ENCODE measurements around the gene EML6. TPM values are rescaled to one million over a fixed set of nuclear protein-coding genes. Genes with fewer than 3 reads are reported as not detected.

EML6 gene
- total and polyA plus RNA-seq, 2 of the 13 experiments (the other 11 are each of a cell fraction or from before 2014, with no cell fraction given): 17.2 to 32.4 TPM

DNA sequence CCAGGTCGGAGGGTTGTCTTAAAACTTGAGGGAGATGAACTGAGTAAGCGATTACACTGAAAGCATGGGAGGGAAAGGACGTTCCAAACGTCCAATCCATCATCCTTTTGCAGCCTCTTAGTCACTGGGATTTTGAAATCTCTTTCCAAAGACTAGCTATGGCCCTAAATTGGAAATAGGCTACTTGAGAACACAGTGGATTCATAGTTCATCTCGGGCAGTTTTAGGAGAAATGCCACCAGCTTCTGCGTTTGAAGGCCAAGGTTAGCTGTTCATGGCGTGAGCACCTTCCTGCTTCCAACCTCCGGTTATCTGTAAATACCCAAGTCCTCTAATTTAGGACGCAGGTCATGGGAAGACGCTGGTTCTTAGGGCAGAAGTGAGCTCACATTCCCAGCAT, 821 bp upstream of the EML6 start (continued):
- TF ChIP-seq, protein P1, sequence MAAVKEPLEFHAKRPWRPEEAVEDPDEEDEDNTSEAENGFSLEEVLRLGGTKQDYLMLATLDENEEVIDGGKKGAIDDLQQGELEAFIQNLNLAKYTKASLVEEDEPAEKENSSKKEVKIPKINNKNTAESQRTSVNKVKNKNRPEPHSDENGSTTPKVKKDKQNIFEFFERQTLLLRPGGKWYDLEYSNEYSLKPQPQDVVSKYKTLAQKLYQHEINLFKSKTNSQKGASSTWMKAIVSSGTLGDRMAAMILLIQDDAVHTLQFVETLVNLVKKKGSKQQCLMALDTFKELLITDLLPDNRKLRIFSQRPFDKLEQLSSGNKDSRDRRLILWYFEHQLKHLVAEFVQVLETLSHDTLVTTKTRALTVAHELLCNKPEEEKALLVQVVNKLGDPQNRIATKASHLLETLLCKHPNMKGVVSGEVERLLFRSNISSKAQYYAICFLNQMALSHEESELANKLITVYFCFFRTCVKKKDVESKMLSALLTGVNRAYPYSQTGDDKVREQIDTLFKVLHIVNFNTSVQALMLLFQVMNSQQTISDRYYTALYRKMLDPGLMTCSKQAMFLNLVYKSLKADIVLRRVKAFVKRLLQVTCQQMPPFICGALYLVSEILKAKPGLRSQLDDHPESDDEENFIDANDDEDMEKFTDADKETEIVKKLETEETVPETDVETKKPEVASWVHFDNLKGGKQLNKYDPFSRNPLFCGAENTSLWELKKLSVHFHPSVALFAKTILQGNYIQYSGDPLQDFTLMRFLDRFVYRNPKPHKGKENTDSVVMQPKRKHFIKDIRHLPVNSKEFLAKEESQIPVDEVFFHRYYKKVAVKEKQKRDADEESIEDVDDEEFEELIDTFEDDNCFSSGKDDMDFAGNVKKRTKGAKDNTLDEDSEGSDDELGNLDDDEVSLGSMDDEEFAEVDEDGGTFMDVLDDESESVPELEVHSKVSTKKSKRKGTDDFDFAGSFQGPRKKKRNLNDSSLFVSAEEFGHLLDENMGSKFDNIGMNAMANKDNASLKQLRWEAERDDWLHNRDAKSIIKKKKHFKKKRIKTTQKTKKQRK (IDR thresholded peaks at IDR 0.05; ENCODE audit: low read length): no peak
- TF ChIP-seq RFX3 (CRISPR knock-in tag; IDR thresholded peaks at IDR 0.05) (no peak), ZNF383 (CRISPR knock-in tag; IDR thresholded peaks at IDR 0.05; ENCODE audit: borderline replicate concordance) (0 out of 2 replicates have a peak, but pooled peaks have one; percentile 22), DMAP1 (CRISPR knock-in tag; IDR thresholded peaks at IDR 0.05) (peak; percentile 12; the same call in 1 of the 2 replicates), FOXA1 (IDR thresholded peaks at IDR 0.05) (no peak), FOXA1 (CRISPR knock-in tag; IDR thresholded peaks at IDR 0.05) (0 out of 2 replicates have a peak, but pooled peaks have one; percentile 5), SSRP1 (CRISPR knock-in tag; IDR thresholded peaks at IDR 0.05) (no peak; the same call in 1 of the 2 replicates), MIER2 (CRISPR knock-in tag; IDR thresholded peaks at IDR 0.05) (no peak), ZNF607 (CRISPR knock-in tag; IDR thresholded peaks at IDR 0.05; ENCODE audit: borderline replicate concordance) (0 out of 2 replicates have a peak, but pooled peaks have one; percentile 5), HNRNPK (IDR thresholded peaks at IDR 0.05; ENCODE audit: low read depth, low read length, poor library complexity, severe bottlenecking) (no peak), ZFP37 (CRISPR knock-in tag; IDR thresholded peaks at IDR 0.05; ENCODE audit: borderline replicate concordance) (no peak), ZFY (CRISPR knock-in tag; IDR thresholded peaks at IDR 0.05) (no peak), RORA (CRISPR knock-in tag; IDR thresholded peaks at IDR 0.05) (no peak), ZNF510 (CRISPR knock-in tag; IDR thresholded peaks at IDR 0.05; ENCODE audit: low read depth) (0 out of 2 replicates have a peak, but pooled peaks have one; percentile 0), ZNF572 (CRISPR knock-in tag; IDR thresholded peaks at IDR 0.05) (0 out of 2 replicates have a peak, but pooled peaks have one; percentile 2), FOXP1 (IDR thresholded peaks at IDR 0.05) (no peak), FOXP1 (CRISPR knock-in tag; IDR thresholded peaks at IDR 0.05) (no peak)
- TF ChIP-seq, protein P2, sequence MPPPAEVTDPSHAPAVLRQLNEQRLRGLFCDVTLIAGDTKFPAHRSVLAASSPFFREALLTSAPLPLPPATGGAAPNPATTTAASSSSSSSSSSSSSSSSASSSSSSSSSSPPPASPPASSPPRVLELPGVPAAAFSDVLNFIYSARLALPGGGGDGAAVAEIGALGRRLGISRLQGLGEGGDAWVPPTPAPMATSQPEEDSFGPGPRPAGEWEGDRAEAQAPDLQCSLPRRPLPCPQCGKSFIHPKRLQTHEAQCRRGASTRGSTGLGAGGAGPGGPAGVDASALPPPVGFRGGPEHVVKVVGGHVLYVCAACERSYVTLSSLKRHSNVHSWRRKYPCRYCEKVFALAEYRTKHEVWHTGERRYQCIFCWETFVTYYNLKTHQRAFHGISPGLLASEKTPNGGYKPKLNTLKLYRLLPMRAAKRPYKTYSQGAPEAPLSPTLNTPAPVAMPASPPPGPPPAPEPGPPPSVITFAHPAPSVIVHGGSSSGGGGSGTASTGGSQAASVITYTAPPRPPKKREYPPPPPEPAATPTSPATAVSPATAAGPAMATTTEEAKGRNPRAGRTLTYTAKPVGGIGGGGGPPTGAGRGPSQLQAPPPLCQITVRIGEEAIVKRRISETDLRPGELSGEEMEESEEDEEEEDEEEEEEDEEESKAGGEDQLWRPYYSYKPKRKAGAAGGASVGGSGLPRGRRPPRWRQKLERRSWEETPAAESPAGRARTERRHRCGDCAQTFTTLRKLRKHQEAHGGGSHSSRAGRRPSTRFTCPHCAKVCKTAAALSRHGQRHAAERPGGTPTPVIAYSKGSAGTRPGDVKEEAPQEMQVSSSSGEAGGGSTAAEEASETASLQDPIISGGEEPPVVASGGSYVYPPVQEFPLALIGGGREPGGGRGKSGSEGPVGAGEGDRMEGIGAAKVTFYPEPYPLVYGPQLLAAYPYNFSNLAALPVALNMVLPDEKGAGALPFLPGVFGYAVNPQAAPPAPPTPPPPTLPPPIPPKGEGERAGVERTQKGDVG (CRISPR knock-in tag; IDR thresholded peaks at IDR 0.05; ENCODE audit: borderline replicate concordance): 0 out of 2 replicates have a peak, but pooled peaks have one; percentile 0
- TF ChIP-seq, protein P3, sequence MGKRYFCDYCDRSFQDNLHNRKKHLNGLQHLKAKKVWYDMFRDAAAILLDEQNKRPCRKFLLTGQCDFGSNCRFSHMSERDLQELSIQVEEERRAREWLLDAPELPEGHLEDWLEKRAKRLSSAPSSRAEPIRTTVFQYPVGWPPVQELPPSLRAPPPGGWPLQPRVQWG (CRISPR knock-in tag; IDR thresholded peaks at IDR 0.05; ENCODE audit: borderline replicate concordance, low read depth): no peak
- TF ChIP-seq, protein P4, sequence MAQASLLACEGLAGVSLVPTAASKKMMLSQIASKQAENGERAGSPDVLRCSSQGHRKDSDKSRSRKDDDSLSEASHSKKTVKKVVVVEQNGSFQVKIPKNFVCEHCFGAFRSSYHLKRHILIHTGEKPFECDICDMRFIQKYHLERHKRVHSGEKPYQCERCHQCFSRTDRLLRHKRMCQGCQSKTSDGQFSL (CRISPR knock-in tag; IDR thresholded peaks at IDR 0.05): no peak
- TF ChIP-seq, protein P5, sequence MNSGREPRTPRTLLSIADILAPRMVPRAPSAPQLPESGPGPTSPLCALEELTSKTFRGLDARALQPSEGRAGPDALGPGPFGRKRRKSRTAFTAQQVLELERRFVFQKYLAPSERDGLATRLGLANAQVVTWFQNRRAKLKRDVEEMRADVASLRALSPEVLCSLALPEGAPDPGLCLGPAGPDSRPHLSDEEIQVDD (CRISPR knock-in tag; IDR thresholded peaks at IDR 0.05; ENCODE audit: borderline replicate concordance): no peak
- TF ChIP-seq, protein P6, sequence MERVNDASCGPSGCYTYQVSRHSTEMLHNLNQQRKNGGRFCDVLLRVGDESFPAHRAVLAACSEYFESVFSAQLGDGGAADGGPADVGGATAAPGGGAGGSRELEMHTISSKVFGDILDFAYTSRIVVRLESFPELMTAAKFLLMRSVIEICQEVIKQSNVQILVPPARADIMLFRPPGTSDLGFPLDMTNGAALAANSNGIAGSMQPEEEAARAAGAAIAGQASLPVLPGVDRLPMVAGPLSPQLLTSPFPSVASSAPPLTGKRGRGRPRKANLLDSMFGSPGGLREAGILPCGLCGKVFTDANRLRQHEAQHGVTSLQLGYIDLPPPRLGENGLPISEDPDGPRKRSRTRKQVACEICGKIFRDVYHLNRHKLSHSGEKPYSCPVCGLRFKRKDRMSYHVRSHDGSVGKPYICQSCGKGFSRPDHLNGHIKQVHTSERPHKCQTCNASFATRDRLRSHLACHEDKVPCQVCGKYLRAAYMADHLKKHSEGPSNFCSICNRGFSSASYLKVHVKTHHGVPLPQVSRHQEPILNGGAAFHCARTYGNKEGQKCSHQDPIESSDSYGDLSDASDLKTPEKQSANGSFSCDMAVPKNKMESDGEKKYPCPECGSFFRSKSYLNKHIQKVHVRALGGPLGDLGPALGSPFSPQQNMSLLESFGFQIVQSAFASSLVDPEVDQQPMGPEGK (CRISPR knock-in tag; IDR thresholded peaks at IDR 0.05): no peak
